B cell (primary cell): ENCODE data around the gene TUT7.

Source experiments
- CTCF ChIP-seq: fragments of 200-600 bp; IDR thresholded peaks from one replicate; pipeline ENCODE4 v1.8.0; 2022; ENCODE audit warnings: antibody characterized with exemption, mild to moderate bottlenecking
- EZH2 ChIP-seq: IDR thresholded peaks from 2 replicates; pipeline ENCODE4 v1.6.1; 2012; ENCODE audit warnings: borderline replicate concordance, low read depth, mild to moderate bottlenecking, moderate library complexity, low read length; ENCODE audit not compliant: insufficient read depth, poor library complexity, severe bottlenecking

- TF ChIP-seq CTCF, result no peak
- TF ChIP-seq EZH2, result no peak
Measured at GRCh38 chr9:86257391-86257790, 96.8 kb downstream of the TUT7 start.
